NCI-H2227 (cell line): ENCODE measurements around the gene DCTPP1.

ENCODE experiments used
- DNase-seq: peaks from one replicate; lab custom pipeline; 2025; ENCODE audit not compliant: unreplicated experiment; lab: John Stamatoyannopoulos, UW

Gene DCTPP1

GRCh38 chr16:30447512-30448226 lies 17.8 kb upstream of the DCTPP1 start:
- no peak for DNase-seq

DNA sequence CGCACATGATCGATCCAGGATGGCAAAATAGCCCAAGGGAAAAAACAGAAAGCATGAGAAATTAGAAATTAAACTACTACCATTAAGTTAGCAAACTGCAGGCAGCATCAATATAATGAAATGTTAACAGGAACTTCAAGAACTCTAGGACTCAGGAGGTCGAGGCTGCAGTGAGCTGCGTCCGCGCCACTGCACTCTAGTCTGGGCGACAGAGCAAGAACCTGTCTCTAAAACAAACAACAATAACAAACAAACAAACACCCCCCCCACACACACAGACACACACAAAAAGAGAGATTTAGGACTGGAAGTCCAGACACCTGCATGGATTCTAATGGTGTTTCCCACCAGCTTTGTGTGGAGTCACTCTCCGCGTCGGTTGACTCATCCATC lies 16.4 kb upstream of the DCTPP1 start:
- no peak for DNase-seq

GRCh38 chr16:30445408-30446202 lies 15.8 kb upstream of the DCTPP1 start, which contains the start of gene SEPHS2:
Gene SEPHS2 (minus strand): TSS chr16:30445874. CDS start chr16:30445727, 147 bp downstream.
- peak; percentile 99 for DNase-seq

- no peak for DNase-seq
Measured at GRCh38 chr16:30445149-30445407, 15.2 kb upstream of the DCTPP1 start.

- DNase-seq = peak; percentile 36
Measured at GRCh38 chr16:30444231-30445148, 14.7 kb upstream of the DCTPP1 start.

- no peak for DNase-seq
Measured at GRCh38 chr16:30443631-30444030, 13.8 kb upstream of the DCTPP1 start.

GRCh38 chr16:30439720-30440348 lies 10.0 kb upstream of the DCTPP1 start:
- no peak for DNase-seq

- DNase-seq = no peak
Measured at GRCh38 chr16:30438835-30439234, 9.0 kb upstream of the DCTPP1 start.

DNA sequence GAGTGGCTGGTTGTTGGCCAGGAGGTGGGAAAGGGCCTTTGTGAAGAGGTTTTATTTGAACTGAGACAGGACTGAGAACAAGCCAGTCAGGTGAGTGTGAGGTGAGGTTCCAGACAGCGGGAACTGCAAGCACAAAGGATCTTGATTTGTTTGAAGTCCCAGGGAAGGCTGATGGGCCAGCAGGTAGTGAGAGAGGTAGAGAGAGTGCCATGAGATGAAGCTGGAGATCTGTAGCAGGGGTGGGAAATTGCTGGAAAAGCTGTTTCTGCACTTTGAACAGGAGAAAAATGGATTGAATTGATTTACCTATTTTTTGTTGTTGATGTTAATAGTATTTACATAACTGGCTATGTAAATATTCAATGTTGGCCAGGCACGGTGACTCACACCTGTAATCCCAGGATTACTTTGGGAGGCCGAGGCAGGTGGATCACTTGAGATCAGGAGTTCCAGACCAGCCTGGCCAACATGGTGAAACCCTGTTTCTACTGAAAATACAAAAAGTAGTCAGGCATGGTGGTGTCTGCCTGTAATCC lies 7.7 kb upstream of the DCTPP1 start:
- DNase-seq = no peak

GRCh38 chr16:30434852-30435251 lies 5.0 kb upstream of the DCTPP1 start:
- no peak for DNase-seq

GRCh38 chr16:30430428-30430970 lies 669 bp upstream of the DCTPP1 start:
- no peak for DNase-seq

- DNase-seq = no peak
Measured at GRCh38 chr16:30429418-30429677, 482 bp downstream of the DCTPP1 start.

DNA sequence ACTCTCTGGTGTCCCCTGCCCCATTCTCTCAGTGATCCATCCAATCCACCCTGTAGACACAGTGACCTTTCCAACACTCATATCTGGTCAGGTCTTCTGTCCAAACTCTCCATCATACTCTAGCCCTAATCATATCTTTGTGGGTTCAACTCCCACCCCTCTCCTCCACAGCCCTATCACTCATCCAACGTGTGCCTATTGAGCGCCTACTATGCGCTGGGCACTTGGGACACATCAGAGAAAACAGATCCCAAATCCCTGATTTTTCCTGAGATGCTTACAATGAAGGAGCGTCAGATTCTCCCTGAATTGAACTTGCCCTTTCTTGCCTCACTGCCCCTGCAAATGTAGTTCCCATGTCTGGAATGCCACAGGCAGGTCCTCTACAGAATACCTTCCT lies 1.8 kb downstream of the DCTPP1 start:
- no peak for DNase-seq

DNA sequence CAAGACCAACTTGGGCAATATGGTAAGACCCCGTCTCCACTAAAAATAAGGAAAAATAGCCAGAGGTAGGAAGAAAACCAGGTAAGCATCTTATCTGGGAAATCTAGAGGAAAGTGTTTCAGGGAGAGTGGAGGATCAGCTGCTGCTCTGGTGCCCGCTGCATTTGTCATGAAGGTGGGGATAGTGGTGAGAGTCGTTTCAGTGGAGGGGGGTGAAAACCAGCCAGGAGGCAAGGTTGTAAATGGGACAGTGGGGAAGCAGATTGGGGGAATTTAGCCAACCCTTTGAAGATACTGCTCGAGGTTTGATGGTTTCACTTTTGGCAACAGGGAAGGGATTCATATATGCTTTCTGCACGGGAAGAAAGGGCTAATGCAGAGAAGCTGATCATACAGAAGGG lies 8.8 kb downstream of the DCTPP1 start:
- no peak for DNase-seq

DNA sequence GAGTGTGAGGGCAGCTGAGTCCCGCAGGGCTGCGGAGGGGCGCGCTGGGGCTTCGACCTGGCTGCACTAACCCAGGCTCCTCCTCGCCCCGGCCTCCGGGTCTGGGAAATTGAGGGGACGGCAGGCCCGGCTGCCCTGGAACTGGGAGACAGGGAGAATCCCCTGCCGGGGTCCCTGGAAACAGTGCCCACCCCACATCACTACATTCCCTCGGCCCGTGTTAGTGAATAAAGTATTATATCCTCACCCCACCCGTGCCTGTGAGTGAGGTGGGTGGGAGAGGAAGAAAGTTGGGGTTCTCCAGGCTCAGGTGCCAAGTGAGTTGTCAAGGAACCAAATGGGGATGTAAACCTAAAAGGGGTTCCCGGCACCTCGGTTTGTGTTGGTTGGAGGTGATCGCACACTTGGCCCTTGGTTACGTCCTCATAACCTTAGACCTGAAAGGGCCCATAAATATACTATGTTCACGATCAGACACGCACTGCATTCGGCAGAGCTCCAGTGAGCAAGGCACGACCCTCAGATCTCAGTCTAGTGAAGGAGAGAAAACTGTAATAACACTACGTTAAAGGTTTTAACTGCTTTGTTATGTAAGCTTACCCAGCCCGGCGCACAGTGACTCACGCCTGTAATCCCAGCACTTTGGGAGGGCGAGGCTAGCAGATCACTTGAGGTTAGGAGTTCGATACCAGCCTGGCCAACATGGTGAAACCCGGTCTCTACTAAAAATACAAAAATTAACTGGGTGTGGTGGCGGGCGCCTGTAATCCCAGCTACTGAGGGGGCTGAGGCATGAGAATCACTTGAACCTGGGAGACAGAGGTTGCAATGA lies 11.3 kb downstream of the DCTPP1 start:
- peak; percentile 31 for DNase-seq

GRCh38 chr16:30417529-30418349 lies 12.1 kb downstream of the DCTPP1 start:
- peak; percentile 99 for DNase-seq

GRCh38 chr16:30416624-30417528 lies 13.0 kb downstream of the DCTPP1 start:
- DNase-seq = peak; percentile 63

DNA sequence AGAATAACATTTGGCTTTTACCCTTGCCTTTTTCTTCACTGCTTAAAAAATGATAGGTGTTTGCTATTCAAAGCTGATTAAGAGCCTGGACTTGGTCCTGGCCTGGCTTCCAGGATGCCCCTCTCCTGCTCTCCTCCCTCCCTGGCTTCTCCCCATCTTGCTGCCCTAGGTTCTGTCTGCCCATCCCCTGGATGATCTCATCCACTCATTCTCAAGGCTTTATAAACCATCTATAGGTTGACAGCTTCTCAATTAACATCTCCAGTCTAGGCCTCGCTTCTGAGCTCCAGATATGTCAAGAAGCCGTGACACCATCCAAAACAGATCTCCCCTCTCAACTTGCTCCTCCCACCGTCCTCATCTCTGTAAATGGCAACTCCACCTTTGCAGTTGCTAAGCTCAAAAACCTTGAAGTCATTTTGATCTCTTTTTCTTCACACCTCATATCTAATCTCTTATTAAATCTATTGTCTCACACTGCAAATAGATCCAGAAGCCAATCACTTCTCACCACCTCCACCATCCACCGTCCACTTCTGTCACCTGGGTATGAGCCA lies 13.7 kb downstream of the DCTPP1 start:
- DNase-seq = no peak
